ENCODE data around the gene CORO2A.

Gene CORO2A

GRCh38 chr9:98216391-98216790, 24.0 kb upstream of the CORO2A start:
- no peak for DNase-seq
- Histone ChIP-seq H2BK120ac (ENCODE audit: low read depth, low read length) (no peak overlapping the region), H3K9me3 (ENCODE audit: control insufficient read depth, low read length) (no peaks in the 10 kb centered on the region), H3K79me1 (replicated peaks; ENCODE audit: low read length, poor library complexity, severe bottlenecking) (peaks cover 7% of the 10 kb centered on the region), H4K8ac (ENCODE audit: low read length) (no peak overlapping the region), H3K14ac (ENCODE audit: low read length in 2 of 2) (no peak overlapping the region), H2AFZ (ENCODE audit: low read depth, low read length) (no peak overlapping the region), H3K36me3 (ENCODE audit: control insufficient read depth in 1 of 2, insufficient read depth in 2 of 2, low read depth in 1 of 2, low read length in 2 of 2) (peaks cover 60 to 68% of the 10 kb centered on the region in 2 experiments), H2BK12ac (ENCODE audit: low read length in 2 of 2) (no peak overlapping the region), H4K91ac (ENCODE audit: low read length) (no peak overlapping the region), H2BK5ac (ENCODE audit: low read depth, low read length, poor library complexity, severe bottlenecking) (no peak overlapping the region), H3K18ac (ENCODE audit: low read depth in 1 of 2, low read length in 2 of 2) (no peak overlapping the region), H3K4ac (ENCODE audit: low read depth in 1 of 2, low read length in 2 of 2) (no peak overlapping the region), H3K23ac (ENCODE audit: low read length in 2 of 2) (no peak overlapping the region), H3K4me2 (ENCODE audit: low read length, poor library complexity, severe bottlenecking) (no peak overlapping the region), H3K27me3 (ENCODE audit: control insufficient read depth in 1 of 2, insufficient read depth in 1 of 2, low read length in 2 of 2) (no peaks in the 10 kb centered on the region), H3K9ac (ENCODE audit: low read length) (no peak overlapping the region), H3K4me1 (ENCODE audit: control insufficient read depth, insufficient read depth, low read depth, low read length) (peaks cover 18% of the 10 kb centered on the region), H3K27ac (ENCODE audit: low read length, poor library complexity, severe bottlenecking) (no peak overlapping the region), H2BK15ac (ENCODE audit: low read depth, poor library complexity, severe bottlenecking) (no peak overlapping the region), H3K4me3 (ENCODE audit: insufficient read depth in 1 of 2, low read depth in 1 of 2, low read length in 2 of 2) (no peak overlapping the region), H2AK5ac (ENCODE audit: low read length, severe bottlenecking) (peak overlapping the region; percentile 5)
- whole genome bisulfite sequencing, result 100% methylated on average over 1 of the region's 3 CpGs

- Histone ChIP-seq H2AK5ac (ENCODE audit: low read length, severe bottlenecking) (no peak overlapping the region), H3K14ac (ENCODE audit: low read length in 2 of 2) (no peak overlapping the region), H3K27ac (ENCODE audit: low read length, poor library complexity, severe bottlenecking) (no peak overlapping the region), H3K9me3 (ENCODE audit: control insufficient read depth, low read length) (no peaks in the 10 kb centered on the region), H2BK12ac (ENCODE audit: low read length in 2 of 2) (no peak overlapping the region), H4K8ac (ENCODE audit: low read length) (peak overlapping the region; percentile 19), H3K79me1 (replicated peaks; ENCODE audit: low read length, poor library complexity, severe bottlenecking) (peaks cover 7% of the 10 kb centered on the region), H3K4ac (ENCODE audit: low read depth in 1 of 2, low read length in 2 of 2) (no peak overlapping the region), H3K23ac (ENCODE audit: low read length in 2 of 2) (no peak overlapping the region), H2BK15ac (ENCODE audit: low read depth, poor library complexity, severe bottlenecking) (no peak overlapping the region), H3K4me3 (ENCODE audit: insufficient read depth in 1 of 2, low read depth in 1 of 2, low read length in 2 of 2) (no peak overlapping the region), H4K91ac (ENCODE audit: low read length) (no peak overlapping the region), H3K9ac (ENCODE audit: low read length) (no peak overlapping the region), H3K27me3 (ENCODE audit: control insufficient read depth in 1 of 2, insufficient read depth in 1 of 2, low read length in 2 of 2) (no peaks in the 10 kb centered on the region), H3K36me3 (ENCODE audit: control insufficient read depth in 1 of 2, insufficient read depth in 2 of 2, low read depth in 1 of 2, low read length in 2 of 2) (peaks cover 61 to 68% of the 10 kb centered on the region in 2 experiments), H2BK5ac (ENCODE audit: low read depth, low read length, poor library complexity, severe bottlenecking) (no peak overlapping the region), H3K4me1 (ENCODE audit: control insufficient read depth, insufficient read depth, low read depth, low read length) (peaks cover 18% of the 10 kb centered on the region), H3K4me2 (ENCODE audit: low read length, poor library complexity, severe bottlenecking) (no peak overlapping the region), H3K18ac (ENCODE audit: low read depth in 1 of 2, low read length in 2 of 2) (no peak overlapping the region), H2BK120ac (ENCODE audit: low read depth, low read length) (no peak overlapping the region), H2AFZ (ENCODE audit: low read depth, low read length) (no peak overlapping the region)
- no peak for DNase-seq
- 96% methylated on average over 9 of the region's 9 CpGs for WGBS
Measured at GRCh38 chr9:98215821-98216220, 23.4 kb upstream of the CORO2A start.

- no peak overlapping the region for H3K4ac ChIP-seq (ENCODE audit: low read depth in 1 of 2, low read length in 2 of 2)
- H2BK5ac ChIP-seq (ENCODE audit: low read depth, low read length, poor library complexity, severe bottlenecking), result no peak overlapping the region
- no peak overlapping the region for H3K18ac ChIP-seq (ENCODE audit: low read depth in 1 of 2, low read length in 2 of 2)
- peaks cover 61 to 66% of the 10 kb centered on the region in 2 experiments for H3K36me3 ChIP-seq (ENCODE audit: control insufficient read depth in 1 of 2, insufficient read depth in 2 of 2, low read depth in 1 of 2, low read length in 2 of 2)
- no peak overlapping the region for H4K91ac ChIP-seq (ENCODE audit: low read length)
- H2BK12ac ChIP-seq (ENCODE audit: low read length in 2 of 2), result no peak overlapping the region
- H2AK5ac ChIP-seq (ENCODE audit: low read length, severe bottlenecking), result no peak overlapping the region
- no peak overlapping the region for H4K8ac ChIP-seq (ENCODE audit: low read length)
- H3K9ac ChIP-seq (ENCODE audit: low read length), result no peak overlapping the region
- H3K27ac ChIP-seq (ENCODE audit: low read length, poor library complexity, severe bottlenecking), result no peak overlapping the region
- H3K4me1 ChIP-seq (ENCODE audit: control insufficient read depth, insufficient read depth, low read depth, low read length), result peaks cover 17% of the 10 kb centered on the region
- no peak overlapping the region for H3K4me3 ChIP-seq (ENCODE audit: insufficient read depth in 1 of 2, low read depth in 1 of 2, low read length in 2 of 2)
- H2AFZ ChIP-seq (ENCODE audit: low read depth, low read length), result no peak overlapping the region
- 87% methylated on average over 5 of the region's 5 CpGs for WGBS
- no peak for DNase-seq
- H3K27me3 ChIP-seq (ENCODE audit: control insufficient read depth in 1 of 2, insufficient read depth in 1 of 2, low read length in 2 of 2), result no peaks in the 10 kb centered on the region
- H3K14ac ChIP-seq (ENCODE audit: low read length in 2 of 2), result no peak overlapping the region
- H3K79me1 ChIP-seq (replicated peaks; ENCODE audit: low read length, poor library complexity, severe bottlenecking), result peaks cover 7% of the 10 kb centered on the region
- no peak overlapping the region for H3K23ac ChIP-seq (ENCODE audit: low read length in 2 of 2)
- no peak overlapping the region for H2BK15ac ChIP-seq (ENCODE audit: low read depth, poor library complexity, severe bottlenecking)
- H2BK120ac ChIP-seq (ENCODE audit: low read depth, low read length), result no peak overlapping the region
- H3K4me2 ChIP-seq (ENCODE audit: low read length, poor library complexity, severe bottlenecking), result no peak overlapping the region
- H3K9me3 ChIP-seq (ENCODE audit: control insufficient read depth, low read length), result no peaks in the 10 kb centered on the region
Measured at GRCh38 chr9:98215271-98215670, 22.8 kb upstream of the CORO2A start.

GRCh38 chr9:98214811-98215210, 22.4 kb upstream of the CORO2A start:
- WGBS, result 84% methylated on average over 6 of the region's 6 CpGs
- Histone ChIP-seq H3K4me1 (ENCODE audit: control insufficient read depth, insufficient read depth, low read depth, low read length) (peaks cover 13% of the 10 kb centered on the region), H3K14ac (ENCODE audit: low read length in 2 of 2) (no peak overlapping the region), H3K36me3 (ENCODE audit: control insufficient read depth in 1 of 2, insufficient read depth in 2 of 2, low read depth in 1 of 2, low read length in 2 of 2) (peaks cover 61 to 66% of the 10 kb centered on the region in 2 experiments), H2BK12ac (ENCODE audit: low read length in 2 of 2) (no peak overlapping the region), H3K27me3 (ENCODE audit: control insufficient read depth in 1 of 2, insufficient read depth in 1 of 2, low read length in 2 of 2) (no peaks in the 10 kb centered on the region), H4K8ac (ENCODE audit: low read length) (no peak overlapping the region), H3K9ac (ENCODE audit: low read length) (no peak overlapping the region), H3K79me1 (replicated peaks; ENCODE audit: low read length, poor library complexity, severe bottlenecking) (peaks cover 5% of the 10 kb centered on the region), H3K27ac (ENCODE audit: low read length, poor library complexity, severe bottlenecking) (no peak overlapping the region), H2AK5ac (ENCODE audit: low read length, severe bottlenecking) (no peak overlapping the region), H3K9me3 (ENCODE audit: control insufficient read depth, low read length) (no peaks in the 10 kb centered on the region), H3K4me2 (ENCODE audit: low read length, poor library complexity, severe bottlenecking) (no peak overlapping the region), H3K4ac (ENCODE audit: low read depth in 1 of 2, low read length in 2 of 2) (no peak overlapping the region), H2BK5ac (ENCODE audit: low read depth, low read length, poor library complexity, severe bottlenecking) (no peak overlapping the region), H2BK15ac (ENCODE audit: low read depth, poor library complexity, severe bottlenecking) (no peak overlapping the region), H3K4me3 (ENCODE audit: insufficient read depth in 1 of 2, low read depth in 1 of 2, low read length in 2 of 2) (no peak overlapping the region), H2BK120ac (ENCODE audit: low read depth, low read length) (no peak overlapping the region), H4K91ac (ENCODE audit: low read length) (no peak overlapping the region), H3K23ac (ENCODE audit: low read length in 2 of 2) (no peak overlapping the region), H3K18ac (ENCODE audit: low read depth in 1 of 2, low read length in 2 of 2) (no peak overlapping the region), H2AFZ (ENCODE audit: low read depth, low read length) (no peak overlapping the region)
- no peak for DNase-seq

Measured in mesenchymal stem cell (in vitro differentiated cells and primary cell).